Uterus (tissue), 2 donors: ENCODE data around the gene SLC25A47.

Experiments used
- POLR2A ChIP-seq, 2 donors: fragments of 450-650 bp; IDR thresholded peaks; one replicate each; pipeline ENCODE4 v1.6.1; 2016; ENCODE audit warnings: antibody characterized with exemption in 2 of 2, mild to moderate bottlenecking in 1 of 2, moderate library complexity in 1 of 2
- TF ChIP-seq, protein P1 (sequence below), 4 experiments: fragments of 200-600 bp in 2 of 4; fragments of 450-650 bp in 2 of 4; sonication (generic) in 2 of 4; IDR thresholded peaks; one replicate each; pipeline ENCODE4 v1.5.1; 2016 to 2019; ENCODE audit warnings: antibody characterized with exemption in 4 of 4, mild to moderate bottlenecking in 2 of 4, moderate library complexity in 1 of 4

DNA sequence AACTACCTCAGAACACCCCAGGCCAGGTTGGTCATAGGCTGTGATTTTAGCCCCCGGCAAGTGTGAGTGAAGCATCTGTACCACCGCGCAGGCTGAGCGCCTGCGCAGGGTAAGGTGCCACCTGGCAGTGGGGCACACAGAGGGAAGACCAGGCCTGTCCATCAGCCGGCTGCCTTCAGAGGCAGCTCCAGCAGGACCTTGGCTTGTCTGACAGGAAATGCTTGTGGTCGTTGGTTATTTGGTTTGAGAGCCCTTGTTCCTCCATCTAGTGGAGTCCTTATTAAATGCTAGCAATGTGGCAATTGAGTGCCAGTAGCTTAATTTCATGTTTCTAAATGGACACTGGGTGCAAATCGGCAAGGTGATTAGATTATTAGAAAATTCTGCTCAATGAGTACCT lies 44.4 kb upstream of the SLC25A47 start:
- TF ChIP-seq, protein P1, sequence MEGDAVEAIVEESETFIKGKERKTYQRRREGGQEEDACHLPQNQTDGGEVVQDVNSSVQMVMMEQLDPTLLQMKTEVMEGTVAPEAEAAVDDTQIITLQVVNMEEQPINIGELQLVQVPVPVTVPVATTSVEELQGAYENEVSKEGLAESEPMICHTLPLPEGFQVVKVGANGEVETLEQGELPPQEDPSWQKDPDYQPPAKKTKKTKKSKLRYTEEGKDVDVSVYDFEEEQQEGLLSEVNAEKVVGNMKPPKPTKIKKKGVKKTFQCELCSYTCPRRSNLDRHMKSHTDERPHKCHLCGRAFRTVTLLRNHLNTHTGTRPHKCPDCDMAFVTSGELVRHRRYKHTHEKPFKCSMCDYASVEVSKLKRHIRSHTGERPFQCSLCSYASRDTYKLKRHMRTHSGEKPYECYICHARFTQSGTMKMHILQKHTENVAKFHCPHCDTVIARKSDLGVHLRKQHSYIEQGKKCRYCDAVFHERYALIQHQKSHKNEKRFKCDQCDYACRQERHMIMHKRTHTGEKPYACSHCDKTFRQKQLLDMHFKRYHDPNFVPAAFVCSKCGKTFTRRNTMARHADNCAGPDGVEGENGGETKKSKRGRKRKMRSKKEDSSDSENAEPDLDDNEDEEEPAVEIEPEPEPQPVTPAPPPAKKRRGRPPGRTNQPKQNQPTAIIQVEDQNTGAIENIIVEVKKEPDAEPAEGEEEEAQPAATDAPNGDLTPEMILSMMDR (IDR thresholded peaks at IDR 0.05), result no peak
- TF ChIP-seq POLR2A (IDR thresholded peaks at IDR 0.05), result no peak
